WERI-Rb-1 (cell line): Measurements from ENCODE around the gene SLC11A2.
A peak's percentile ranks its signal among the peaks of the same experiment; 100 is the strongest.

Experiments used
- DNase-seq: peaks from one replicate; pipeline ENCODE4 v3.0.0-alpha.2; 2020
- H3K27ac ChIP-seq: fragments of 250-450 bp; sonication (Bioruptor Pico); 2 replicates; pipeline ENCODE4 v1.5.1; 2020; ENCODE audit warnings: mild to moderate bottlenecking, moderate library complexity
- H3K27me3 ChIP-seq: fragments of 250-450 bp; sonication (Bioruptor Pico); 2 replicates; pipeline ENCODE4 v1.5.1; 2021; ENCODE audit warnings: mild to moderate bottlenecking, low read depth, moderate library complexity; ENCODE audit not compliant: insufficient read depth, severe bottlenecking
- H3K36me3 ChIP-seq: fragments of 250-450 bp; sonication (Bioruptor Pico); 2 replicates; pipeline ENCODE4 v1.5.1; 2020; ENCODE audit warnings: mild to moderate bottlenecking, moderate library complexity
- H3K4me3 ChIP-seq: 2 replicates; pipeline ENCODE4 v1.5.1; 2011; ENCODE audit warnings: low read depth, mild to moderate bottlenecking, control low read depth, low read length
- H3K9me3 ChIP-seq: fragments of 250-450 bp; sonication (Bioruptor Pico); 2 replicates; pipeline ENCODE4 v1.5.1; 2021; ENCODE audit warnings: mild to moderate bottlenecking, moderate library complexity; ENCODE audit not compliant: severe bottlenecking
- TF ChIP-seq, protein P1 (sequence below): IDR thresholded peaks from 2 replicates; pipeline ENCODE4 v1.5.1; 2011; ENCODE audit warnings: low read depth, mild to moderate bottlenecking, control low read depth, inconsistent platforms, low read length

SLC11A2 gene

DNA sequence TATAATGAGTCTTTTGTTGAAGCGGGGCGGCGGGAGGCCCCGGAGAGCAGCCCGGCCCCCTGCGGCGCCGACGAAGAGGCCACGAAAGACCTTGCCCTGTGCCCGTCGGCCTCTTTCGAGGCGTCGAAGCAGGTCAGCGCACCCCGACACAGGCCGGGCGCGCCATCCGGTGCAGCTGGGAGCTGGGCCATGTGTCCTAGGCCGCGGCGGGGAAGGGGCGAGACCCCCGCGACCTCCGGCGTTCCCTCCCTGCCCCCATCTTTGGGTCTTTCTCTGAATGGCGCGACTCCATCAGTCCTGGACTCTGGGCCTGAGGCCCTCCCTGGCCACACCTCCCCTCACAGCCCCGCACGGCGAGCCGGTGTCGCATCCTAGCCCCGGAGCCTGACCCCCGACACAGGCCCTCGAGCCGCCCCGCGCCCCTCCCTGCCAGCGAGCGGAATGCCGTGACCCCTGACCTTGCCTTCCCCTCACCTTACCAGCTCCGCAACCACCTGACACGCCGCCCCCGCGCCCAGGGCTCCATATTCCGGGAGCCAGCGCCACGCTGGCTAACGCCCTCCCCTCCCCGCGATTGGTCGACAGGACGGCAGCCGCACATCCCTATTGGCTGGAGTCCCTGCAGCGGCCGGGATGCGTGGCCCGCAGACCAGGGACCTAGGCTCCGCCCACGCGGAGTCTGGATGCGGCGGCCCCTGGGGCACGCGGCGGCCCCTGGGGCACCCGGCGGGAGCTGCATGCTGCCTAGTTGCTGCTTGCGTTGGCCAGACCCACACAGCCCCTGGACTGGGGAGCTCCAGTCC, at the start of gene SLC11A2:
Gene SLC11A2, minus strand, starts transcription at position 549 of the 803 bp plus-strand sequence. CDS start 15,656 bp downstream, outside the sequence.
- peak; percentile 96 for DNase-seq
- H3K36me3 ChIP-seq: no peaks in the 10 kb centered on the region; the same call in 1 of the 2 replicates
- TF ChIP-seq, protein P1, sequence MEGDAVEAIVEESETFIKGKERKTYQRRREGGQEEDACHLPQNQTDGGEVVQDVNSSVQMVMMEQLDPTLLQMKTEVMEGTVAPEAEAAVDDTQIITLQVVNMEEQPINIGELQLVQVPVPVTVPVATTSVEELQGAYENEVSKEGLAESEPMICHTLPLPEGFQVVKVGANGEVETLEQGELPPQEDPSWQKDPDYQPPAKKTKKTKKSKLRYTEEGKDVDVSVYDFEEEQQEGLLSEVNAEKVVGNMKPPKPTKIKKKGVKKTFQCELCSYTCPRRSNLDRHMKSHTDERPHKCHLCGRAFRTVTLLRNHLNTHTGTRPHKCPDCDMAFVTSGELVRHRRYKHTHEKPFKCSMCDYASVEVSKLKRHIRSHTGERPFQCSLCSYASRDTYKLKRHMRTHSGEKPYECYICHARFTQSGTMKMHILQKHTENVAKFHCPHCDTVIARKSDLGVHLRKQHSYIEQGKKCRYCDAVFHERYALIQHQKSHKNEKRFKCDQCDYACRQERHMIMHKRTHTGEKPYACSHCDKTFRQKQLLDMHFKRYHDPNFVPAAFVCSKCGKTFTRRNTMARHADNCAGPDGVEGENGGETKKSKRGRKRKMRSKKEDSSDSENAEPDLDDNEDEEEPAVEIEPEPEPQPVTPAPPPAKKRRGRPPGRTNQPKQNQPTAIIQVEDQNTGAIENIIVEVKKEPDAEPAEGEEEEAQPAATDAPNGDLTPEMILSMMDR: no peak
- H3K27ac ChIP-seq: peak within 1 kb of the TSS; percentile 88
- H3K4me3 ChIP-seq: peak within 1 kb of the TSS; percentile 74
- no peaks in the 10 kb centered on the region for H3K27me3 ChIP-seq
- H3K9me3 ChIP-seq: no peaks in the 10 kb centered on the region

- Histone ChIP-seq H3K4me3 (no peak overlapping the region), H3K27me3 (no peaks in the 10 kb centered on the region), H3K9me3 (no peaks in the 10 kb centered on the region), H3K27ac (no peak overlapping the region), H3K36me3 (peaks cover 41% of the 10 kb centered on the region)
- TF ChIP-seq, protein P1: no peak
- DNase-seq: no peak
Measured at GRCh38 chr12:51075390-51075789, 49.2 kb upstream of the SLC11A2 start.

GRCh38 chr12:51071663-51072062, 45.5 kb upstream of the SLC11A2 start:
- no peaks in the 10 kb centered on the region for H3K9me3 ChIP-seq
- H3K27me3 ChIP-seq: no peaks in the 10 kb centered on the region
- DNase-seq: no peak
- peaks cover 63% of the 10 kb centered on the region for H3K36me3 ChIP-seq
- TF ChIP-seq, protein P1: no peak
- no peak overlapping the region for H3K27ac ChIP-seq
- H3K4me3 ChIP-seq: no peak overlapping the region

DNA sequence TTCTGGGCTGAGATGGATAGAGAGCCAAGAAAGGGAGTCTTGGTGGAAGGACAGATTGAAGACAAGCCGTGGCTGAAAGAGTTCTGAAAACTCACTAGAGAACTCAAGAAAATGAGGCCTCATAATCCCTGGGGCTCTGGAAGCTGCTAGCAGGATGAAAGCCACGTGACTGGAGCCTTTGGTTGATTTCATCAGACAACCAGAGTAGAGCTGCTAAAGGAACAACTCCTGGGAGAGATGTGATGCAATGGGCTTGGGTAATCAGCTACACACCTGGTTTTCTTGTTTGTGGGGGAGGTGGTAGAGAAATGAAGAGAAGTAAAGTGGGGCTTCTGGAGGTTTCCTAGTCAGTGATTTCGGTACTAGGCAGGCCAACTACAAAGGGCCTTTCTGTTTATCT, 43.8 kb upstream of the SLC11A2 start:
- Histone ChIP-seq H3K4me3 (no peak overlapping the region), H3K36me3 (peaks cover 73% of the 10 kb centered on the region), H3K9me3 (no peaks in the 10 kb centered on the region), H3K27me3 (no peaks in the 10 kb centered on the region), H3K27ac (peak overlapping the region; percentile 79)
- TF ChIP-seq, protein P1: no peak
- DNase-seq: peak; percentile 69

- no peak overlapping the region for H3K4me3 ChIP-seq
- peaks cover 79% of the 10 kb centered on the region for H3K36me3 ChIP-seq
- TF ChIP-seq, protein P1: no peak
- H3K27me3 ChIP-seq: no peaks in the 10 kb centered on the region
- no peaks in the 10 kb centered on the region for H3K9me3 ChIP-seq
- H3K27ac ChIP-seq: no peak overlapping the region
- DNase-seq: no peak
Measured at GRCh38 chr12:51067771-51068170, 41.6 kb upstream of the SLC11A2 start.
